Mesangial cell (primary cell): Measurements from ENCODE around the gene GJB2. TPM values are rescaled to one million over a fixed set of nuclear protein-coding genes. Genes with fewer than 3 reads are reported as not detected.

Source experiments
- total RNA-seq: library from RNA; depleted of rRNA; stranded (reverse); fragments of >200 nt; gene quantifications from 2 replicates; pipeline ENCODE4 v1.2.3, GENCODE V29; 2015

The GJB2 gene
- 4.9 and 8.5 TPM in 2 replicates for total RNA-seq

GRCh38 chr13:20192836-20193161 lies at the start of gene GJB2:
GJB2 (minus strand) TSS chr13:20192938; CDS start chr13:20189581, 3,357 bp downstream.

GRCh38 chr13:20231839-20232555 lies 39.3 kb upstream of the GJB2 start, which contains the start of gene GJB6:
GJB6 (minus strand) TSS chr13:20232319; CDS start chr13:20223480, 8,839 bp downstream.

GRCh38 chr13:20160306-20161274 lies 32.1 kb downstream of the GJB2 start, which contains the start of gene GJA3:
GJA3 (minus strand) TSS chr13:20161052; CDS start chr13:20143288, 17,764 bp downstream.

Other genes with a start within 250 kb of the GJB2 start
- gene ZMYM2, start 234.2 kb downstream of the GJB2 start, total RNA-seq = 20.5 and 28.9 TPM in 2 replicates
- 0.49 and 0.51 TPM in 2 replicates for gene GJA3, start 31.9 kb downstream of the GJB2 start, total RNA-seq
- 0.16 TPM in 1 of 2 replicates, not detected in the other for gene GJB6, start 39.4 kb upstream of the GJB2 start, total RNA-seq